Kidney capillary endothelial cell (primary cell): ENCODE data around the gene EMSY.
"Not testable (repeated sequence)": the region's sequence is repeated elsewhere in the genome, so short reads cannot be mapped to it uniquely, and the experiment has no call there.

ENCODE experiments used
- DNase-seq: peaks from one replicate; pipeline ENCODE4 v3.0.0-alpha.2; 2018; ENCODE audit warnings: low spot score

Gene EMSY

DNA sequence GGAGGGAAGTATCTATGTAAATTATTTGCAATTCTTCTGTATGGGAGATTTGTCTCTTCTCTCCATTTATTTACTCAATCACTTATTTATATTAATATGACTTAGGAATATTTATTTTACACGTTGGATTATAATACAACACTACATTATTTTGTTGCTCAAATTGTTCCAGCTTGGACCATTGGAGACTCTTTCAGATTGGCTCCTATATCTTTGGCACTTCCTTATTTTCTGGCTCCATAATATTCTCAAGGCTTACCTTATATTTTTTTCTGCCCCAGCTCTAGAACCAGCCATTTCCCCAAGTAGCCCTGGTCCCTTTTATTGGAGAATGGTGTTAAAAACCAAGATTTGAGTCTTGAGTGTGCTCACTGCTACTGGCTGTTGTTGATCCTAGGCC is 123.8 kb downstream of the EMSY start:
- no peak for DNase-seq

DNA sequence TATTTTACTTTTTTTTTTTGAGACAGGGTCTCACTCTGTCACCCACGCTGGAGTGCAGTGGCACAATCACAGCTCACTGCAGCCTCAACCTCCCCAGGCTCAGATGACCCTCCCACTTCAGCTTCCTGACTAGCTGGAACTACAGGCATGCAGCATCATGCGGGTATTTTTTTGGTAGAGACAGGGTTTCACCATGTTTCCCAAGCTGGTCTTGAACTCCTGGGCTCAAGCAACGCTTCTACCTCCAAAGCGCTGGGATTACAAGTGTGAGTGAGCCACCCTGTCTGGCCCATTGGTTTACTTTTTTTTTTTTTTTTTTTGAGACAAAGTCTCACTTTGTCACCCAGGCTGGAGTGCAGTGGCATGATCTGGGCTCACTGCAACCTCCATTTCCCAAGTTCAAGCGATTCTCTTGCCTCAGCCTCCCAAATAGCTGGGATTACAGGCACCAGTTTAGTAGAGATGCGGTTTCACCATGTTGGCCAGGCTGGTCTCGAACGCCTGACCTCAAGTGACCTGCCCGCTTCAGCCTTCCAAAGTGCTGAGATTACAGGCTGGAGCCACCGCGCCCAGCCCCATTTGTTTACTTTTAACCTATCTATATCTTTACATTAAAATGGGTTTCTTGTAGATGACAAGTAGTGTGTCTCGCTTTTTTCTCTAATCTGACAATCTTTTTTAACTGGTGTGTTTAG is 127.5 kb downstream of the EMSY start:
- DNase-seq = not testable (repeated sequence)

DNA sequence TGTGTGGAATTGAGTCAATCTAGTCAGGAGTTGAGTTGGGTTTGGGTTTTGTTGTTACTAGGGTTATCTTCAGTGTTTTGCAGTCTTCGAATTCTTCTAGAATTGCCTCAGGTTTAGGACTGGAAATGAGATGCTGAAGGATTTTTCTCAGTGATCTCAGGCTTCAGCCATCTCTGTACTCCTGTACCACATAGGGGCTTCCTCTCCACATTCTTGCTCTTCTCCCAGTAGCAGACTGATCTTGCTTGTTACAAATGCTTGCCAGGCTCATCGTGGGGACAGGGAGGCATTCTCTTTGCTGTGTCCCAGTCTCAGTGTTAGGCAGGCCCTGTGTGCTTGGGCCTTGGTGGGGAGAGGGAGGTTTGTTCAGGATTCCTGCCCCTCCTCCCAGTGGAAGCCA is 129.6 kb downstream of the EMSY start:
- DNase-seq = no peak

DNA sequence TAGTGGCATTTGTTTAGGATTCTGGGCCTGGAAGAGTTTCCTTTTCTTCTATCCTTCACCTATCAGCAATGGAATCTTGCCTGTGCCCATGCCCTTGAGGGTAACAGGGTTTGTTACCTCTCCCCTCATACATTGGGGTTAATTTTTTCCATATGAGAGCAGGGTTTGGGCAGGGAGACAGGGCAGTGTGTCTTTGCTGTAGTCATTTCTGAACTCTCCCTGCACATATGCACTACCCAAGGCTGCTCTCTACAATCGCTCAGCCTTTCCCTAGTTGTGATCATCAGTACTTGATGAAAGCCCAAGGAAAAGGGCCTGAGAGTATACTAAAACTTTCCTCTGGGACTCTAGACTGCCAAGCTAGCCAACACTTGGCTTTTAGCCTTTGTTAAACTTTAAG is 130.1 kb downstream of the EMSY start:
- DNase-seq = no peak

DNA sequence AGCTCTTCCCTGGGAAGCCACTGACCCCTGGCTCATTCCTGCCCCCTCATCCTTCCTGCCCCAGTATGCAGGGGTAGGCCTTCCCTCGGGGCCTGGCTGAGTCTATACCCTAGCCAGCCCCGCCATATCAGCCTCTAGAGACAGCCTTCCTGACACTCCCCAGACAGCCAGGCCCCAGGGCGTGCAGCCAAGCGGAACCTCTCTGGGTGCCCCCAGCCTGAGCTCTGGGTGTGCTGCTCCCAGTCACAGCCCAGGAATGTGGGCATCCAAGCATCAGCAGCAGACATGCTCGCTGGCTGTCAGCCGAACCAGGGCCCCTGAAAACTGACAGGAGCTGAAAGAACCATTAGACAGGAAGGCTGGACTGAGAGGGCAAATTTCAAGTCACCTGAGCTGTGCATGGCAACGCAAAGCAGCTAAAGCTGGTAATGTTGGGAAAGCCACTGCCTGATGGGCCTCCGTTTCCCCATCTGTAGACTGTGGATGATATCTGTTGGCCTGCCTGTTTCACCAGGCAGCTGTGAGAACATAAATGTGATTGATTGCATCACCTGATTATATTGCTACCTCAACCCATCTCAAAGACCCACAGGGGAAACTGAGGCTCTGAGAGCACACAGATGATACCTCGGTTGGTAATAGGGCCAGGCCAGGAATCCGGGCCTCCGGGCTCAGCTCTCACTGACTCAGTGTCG is 132.6 kb downstream of the EMSY start:
- DNase-seq = peak; percentile 99

DNA sequence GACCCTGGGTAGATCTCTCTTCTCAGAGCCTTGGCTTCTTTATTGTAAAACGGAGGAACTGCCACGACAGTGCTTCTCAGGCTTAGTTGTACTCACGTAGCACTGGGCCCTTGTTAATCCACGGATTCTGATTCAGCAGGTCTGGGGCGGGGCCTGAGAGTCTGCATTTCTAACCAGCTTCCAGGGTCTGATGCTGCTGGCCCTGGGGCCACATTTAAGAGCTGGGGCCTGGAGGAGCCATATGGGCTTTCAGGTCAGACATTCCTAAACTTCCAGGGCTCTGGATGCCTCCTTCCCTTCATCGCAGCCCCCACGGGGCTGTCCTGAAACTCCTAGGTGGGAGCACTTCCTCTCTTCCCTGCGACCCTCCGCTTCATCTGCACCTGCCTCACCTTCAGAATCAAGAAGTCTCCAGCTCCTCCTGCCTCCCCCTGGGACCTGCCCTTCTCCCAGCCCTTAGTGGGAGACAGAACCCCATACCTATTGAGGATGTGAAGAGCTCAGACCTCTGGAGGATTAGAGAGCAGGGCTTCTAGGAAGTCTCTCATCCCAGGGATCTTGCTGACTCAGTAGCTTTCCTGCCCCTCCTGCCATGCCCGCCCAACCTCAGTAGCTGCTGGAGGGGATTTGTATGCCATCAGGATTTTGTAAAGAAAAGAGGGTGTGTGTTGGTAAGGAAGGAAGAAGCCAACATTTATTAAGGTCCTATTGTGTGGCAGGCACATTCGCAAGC is 133.3 kb downstream of the EMSY start:
- DNase-seq = peak; percentile 46

DNA sequence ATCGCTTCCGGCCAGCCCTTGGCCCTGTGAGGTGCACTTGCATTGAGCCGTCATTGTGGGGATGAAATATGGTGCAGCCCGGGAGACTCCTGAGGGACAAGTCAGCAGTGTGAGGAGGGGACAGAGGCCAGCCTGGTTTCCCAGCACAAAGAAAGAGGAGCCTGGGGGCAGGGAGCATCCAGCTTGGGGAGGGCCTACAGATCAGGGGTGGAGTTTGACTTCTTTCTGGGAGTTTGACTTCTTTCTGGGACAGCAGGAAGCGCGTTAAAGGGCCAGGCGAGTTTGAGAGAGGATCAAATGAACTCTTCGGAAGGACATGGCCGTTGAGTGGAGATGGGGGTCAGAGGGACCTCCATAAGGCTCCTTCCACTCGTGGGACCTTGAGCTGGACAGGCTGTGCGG is 133.8 kb downstream of the EMSY start:
- DNase-seq = peak; percentile 99

DNA sequence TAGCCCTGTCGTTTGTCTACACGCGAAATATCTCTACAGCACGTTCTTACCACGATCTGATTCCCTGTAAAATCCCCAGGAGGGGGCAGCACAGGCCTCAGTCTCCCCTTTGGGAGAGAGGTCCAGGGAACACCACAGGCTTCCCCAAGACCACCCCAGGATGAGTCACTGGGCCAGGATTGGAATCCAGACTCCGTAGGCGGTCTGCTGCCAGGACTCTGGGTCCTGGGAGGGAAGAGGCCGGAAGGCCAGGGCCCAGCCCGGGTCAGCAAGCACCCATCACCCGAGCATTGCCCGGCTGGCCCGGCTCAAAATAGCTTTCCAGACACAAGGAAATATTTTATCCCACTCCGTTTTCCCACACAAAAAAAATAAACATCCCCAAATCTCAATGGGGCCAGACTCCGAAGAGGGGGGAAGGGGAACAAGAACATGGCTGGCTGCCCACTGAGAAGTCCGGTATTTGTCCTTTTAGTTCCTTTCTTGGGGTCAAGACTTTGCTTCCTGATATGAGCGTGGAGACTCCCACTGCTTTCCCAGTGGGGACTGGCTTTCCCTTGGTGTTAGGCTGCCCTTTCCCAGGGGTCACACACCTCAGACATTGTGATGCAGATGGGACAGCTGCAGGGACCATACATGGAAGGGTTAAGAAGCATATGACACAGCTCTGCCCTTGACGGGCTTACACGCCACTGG is 134.4 kb downstream of the EMSY start:
- DNase-seq = peak; percentile 93

DNA sequence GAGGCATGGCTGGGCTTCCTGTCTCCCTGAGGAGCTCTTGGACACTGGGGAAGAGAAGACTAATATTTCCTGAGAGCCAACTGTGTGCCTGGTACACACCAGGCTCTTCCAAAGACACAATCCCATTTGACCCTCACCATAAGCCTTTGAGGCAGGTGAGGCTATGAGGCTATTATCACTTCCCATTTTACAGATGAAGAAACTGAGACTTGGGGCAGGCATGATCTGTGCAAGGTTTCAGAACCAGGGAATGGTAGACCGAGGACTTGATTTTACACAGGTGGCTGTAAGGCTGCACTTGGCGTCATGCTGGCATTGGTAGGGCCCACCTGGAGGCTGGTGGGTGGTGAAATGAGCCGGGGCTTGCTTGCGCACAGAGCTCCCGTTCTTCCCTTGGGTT is 134.9 kb downstream of the EMSY start:
- DNase-seq = no peak

DNA sequence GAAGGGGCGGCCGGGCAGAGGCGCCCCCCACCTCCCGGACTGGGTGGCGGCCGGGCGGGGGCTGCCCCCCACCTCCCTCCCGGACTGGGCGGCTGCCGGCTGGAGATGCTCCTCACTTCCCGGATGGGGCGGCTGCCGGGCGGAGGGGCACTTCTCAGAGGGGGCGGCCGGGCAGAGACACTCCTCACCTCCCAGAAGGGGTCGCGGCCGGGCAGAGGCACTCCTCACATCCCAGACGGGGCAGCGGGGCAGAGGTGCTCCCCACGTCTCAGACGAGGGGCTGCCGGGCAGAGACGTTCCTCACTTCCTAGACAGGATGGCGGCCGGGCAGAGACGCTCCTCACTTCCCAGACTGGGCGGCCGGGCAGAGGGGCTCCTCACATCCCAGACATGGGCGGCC is 137.7 kb downstream of the EMSY start:
- not testable (repeated sequence) for DNase-seq

DNA sequence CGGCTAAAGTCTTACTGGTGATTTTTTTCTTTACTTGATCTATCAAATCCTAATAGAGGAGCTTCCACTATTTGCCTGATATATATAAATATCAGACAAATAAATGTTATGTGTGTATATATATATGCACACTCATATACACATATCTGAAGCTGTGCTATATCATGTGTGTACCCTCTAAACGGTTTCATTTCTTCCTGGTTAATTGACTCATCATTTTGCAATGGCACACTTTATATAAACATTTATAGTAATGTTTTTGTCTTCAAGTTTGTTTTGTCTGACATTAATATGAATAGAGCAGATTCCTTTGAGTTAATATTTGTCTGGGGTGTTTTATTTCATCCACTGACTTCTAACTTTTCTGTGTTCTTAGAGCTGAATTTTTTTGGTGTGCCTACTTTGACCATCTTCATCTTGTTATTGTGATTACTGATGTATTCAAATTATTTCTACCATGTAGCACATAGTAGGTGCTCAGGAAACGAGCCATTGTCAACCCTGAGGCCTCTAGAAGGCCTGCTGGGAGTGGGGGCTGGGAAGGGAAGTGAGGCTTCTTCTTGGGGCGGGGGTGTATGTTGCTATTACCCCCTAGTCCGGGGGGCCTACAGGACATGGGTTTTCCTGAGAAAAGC is 143.1 kb downstream of the EMSY start:
- no peak for DNase-seq

DNA sequence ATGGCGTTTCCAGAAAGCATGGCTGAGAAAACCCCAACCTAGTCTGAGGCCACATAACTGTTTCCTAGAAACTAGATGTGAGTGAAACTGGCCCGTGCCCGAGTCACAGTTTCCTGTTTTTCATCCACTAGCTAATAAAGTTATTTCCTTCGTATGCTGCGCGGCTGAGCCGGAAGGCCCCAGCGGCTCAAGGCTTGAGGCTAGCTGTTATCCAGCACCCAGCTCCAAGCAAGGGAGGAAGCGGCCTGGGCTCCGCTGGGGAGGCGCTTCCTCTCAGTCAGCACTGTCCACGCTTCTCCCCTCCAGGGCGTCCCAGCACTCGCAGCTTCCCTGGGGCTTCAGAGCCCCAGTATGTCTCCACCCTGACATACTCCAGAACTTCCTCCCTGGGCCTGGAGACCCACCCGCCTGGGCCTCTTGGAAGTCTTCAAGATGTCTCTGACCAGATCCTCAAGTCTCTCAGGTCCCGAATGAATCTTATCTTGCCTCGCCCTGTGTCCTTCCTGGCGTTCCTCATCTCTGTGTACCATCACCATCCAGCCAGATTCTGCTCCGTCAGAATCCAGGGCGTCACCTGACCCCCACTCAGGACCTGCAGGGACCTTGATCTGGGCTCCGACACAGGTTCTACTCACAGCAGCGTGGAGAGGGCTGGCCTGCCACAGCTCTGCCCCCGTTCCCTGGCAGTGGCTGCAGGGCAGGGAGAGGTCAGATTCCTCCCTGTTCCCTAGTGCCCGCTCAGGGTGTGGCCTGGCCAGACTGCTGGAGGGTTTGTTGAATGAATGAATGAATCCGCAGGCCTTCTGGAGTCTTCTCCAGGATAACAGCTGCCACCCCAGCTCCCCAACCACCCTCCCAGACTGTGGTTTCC is 143.9 kb downstream of the EMSY start:
- DNase-seq = peak; percentile 93

DNA sequence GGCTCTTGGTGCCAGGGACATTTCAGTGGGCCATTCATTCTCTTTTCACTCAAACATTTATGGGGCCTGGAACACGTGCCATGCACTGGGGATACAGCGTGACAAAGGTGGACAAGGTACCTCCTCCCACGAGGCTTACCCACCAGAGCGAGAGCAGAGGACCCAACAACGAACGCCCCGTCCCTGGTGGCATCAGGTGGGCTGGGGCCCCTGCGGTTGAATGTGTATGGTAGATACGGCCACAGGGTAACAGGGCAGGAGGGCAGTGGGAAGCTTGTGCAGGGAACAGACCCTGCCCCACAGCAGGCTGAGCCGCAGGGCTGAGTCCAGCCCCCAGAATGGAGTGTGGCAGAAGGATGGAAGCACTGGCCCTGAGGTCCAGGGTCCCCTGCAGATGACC is 144.7 kb downstream of the EMSY start:
- no peak for DNase-seq

DNA sequence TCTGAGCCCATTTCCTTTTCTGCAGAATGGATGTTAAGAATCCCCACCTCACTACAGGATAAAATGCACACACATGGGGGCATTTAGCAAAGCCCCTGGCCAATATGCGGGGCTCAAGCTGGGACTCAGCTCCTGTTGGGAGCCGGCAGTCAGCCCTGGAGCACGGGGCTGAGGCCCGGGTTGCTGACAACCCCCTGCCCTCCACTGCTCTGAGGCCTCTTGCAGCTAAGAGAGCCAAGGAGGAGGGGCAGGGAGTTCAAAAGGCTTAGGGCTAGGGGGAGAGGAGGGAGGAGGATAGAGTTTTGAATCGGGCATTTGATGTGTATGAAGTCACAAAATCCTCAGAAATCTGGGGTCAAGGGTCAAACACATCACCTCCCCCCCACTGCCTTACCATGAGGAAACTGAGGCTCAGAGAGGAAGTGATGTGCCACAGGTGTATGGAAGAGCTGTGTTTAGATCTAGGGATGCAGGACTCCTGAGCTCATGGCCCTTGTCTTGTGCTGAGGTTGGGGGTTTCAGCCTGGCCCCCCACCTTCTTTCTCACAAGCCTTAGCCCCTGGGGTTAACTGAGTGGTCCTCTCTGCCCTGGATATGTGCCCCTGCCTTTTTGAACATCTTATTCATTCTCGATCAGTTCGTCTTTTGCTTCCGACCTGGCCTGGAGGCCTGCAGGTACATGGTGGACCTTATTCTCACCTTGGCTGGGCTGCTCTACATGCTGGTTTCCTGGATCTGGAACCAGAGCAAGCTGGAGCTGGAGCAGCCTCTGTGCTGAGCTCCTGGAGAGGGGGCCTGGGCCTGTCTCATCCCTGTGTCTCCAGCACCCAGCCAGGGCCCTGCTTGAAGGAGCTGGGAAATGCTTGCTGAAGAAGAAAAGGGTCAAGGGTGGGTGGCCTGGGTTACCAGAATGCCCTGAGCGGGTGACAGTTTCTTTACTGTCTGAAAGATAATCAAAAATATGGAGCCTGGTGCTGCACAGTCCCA is 145.4 kb downstream of the EMSY start:
- no peak for DNase-seq

DNA sequence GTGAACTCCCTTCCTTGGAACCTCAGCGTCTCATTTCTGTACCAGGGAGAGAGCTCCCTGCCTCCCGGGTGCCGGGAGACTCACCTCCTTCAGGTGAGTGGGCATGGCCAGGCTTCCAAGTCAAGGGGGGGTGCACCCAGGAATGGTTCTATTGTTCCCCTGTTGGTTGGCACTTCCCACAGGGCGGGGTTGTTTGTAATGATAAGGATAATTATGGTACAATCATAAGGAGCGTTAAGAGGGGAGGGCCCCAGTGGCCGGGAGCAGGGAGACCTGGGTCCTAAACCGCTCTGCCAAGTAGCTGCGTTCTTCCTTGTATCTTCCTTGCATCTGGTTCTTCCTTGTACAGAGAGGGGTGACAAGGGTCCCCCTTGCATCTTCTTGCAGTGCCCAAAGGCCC is 146.6 kb downstream of the EMSY start:
- DNase-seq = no peak

DNA sequence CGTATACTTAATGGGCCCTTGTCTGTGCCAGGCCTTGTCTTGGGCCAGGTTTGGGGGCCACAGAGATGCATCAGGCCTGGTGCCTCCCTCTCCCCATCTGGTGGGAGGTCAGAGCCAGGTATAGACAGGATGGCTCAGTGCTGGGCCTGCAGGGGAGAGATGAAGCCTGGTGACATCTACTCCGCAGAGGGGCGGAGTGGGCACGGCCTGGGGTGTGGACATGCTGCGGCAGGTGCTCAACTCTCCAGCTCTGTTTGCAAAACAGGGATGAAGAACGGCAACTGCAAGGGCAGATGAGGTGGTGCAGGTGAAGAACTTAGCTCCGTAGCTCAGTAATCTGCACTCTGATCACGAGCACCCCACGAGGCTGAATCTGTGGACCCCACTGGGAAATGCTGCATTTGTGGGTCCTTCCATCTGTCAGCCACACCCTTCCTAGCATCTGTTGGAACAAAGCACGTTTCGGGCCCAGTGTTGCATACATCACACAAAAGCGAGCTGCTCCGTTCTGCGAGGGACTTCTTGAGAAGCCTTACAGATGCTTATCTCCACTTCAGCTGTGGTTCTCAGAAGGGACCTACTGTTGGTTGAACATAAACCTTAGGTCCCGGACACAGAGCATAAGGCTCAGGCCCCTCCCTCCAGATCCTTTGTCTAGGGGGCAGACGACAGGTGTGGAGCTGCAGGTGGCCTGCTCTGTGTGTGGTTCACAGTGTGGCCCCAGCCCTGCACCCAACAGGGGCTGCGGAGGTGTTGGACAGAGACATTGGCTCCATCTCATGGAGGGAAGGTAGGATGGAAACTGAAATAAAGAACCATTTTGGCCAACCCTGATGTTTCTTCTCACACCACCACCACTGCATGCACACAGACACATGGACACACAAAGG is 147.5 kb downstream of the EMSY start:
- no peak for DNase-seq

DNA sequence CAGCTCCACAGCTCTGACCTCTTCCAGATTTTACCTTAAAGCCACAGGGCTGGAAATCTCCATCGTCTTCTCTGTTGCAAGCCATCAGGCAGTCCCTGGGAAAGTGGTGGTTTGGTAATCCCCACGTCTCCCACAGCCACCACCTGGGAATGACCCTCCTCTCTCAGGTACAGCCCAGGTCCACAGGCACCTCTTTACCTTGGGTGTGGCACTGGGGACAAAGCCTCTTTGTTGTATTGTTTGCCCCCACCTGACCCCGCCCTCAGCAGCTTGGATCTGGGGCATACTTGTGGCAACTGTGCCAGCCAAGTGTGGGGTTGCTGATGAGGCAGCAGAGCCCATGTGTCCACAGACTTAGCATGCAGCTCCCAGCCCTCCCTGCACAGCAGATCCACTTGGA is 148.1 kb downstream of the EMSY start:
- no peak for DNase-seq

DNA sequence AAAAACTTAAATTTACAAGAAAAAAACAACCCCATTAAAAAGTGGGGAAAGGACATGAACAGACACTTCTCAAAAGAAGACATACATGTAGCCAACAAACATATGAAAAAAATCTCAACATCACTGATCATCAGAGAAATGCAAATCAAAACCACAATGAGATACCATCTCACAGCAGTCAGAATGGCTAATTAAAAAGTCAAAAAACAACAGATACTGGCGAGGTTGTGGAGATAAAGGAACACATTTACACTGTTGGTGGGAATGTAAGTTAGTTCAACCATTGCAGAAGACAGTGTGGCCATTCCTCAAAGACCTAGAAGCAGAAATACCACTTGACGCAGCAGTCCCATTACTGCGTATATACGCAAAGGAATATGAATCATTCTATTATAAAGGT is 150.3 kb downstream of the EMSY start:
- not testable (repeated sequence) for DNase-seq

DNA sequence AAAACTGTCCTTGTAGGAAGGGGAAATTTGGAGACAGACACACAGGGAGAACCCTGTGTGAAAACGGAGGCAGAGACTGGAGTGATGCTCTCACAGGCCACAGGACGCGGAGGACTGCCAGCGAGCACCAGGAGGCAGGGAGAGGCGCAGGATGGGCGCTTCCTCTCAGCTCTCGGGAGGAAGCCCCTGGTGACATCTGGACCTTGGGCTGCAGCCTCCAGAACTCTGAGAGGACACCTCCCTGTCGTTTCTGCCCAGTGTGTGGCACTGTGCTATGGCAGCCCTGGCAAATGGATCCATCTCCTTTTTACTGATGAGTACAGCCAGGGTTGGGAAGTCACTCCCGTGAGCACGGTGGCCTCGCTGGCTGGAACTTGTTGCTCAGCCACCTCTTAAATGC is 151.8 kb downstream of the EMSY start:
- no peak for DNase-seq
